ENCODE measurements around the gene LITAFD.
"Not testable (repeated sequence)": the region's sequence is repeated elsewhere in the genome, so short reads cannot be mapped to it uniquely, and the experiment has no call there.

Gene LITAFD

GRCh38 chr16:8894736-8895334 is 12.7 kb downstream of the LITAFD start:
- DNase-seq (ENCODE audit: low read depth): no peak

- DNase-seq (ENCODE audit: low read depth): no peak
Observed at GRCh38 chr16:8898660-8899318, 16.6 kb downstream of the LITAFD start.

- DNase-seq (ENCODE audit: low read depth): no peak
Observed at GRCh38 chr16:8899709-8900317, 17.7 kb downstream of the LITAFD start.

- no peak for DNase-seq (ENCODE audit: low read depth)
Observed at GRCh38 chr16:8900343-8900742, 18.2 kb downstream of the LITAFD start.

GRCh38 chr16:8901320-8901861 is 19.2 kb downstream of the LITAFD start:
- DNase-seq (ENCODE audit: low read depth): no peak

GRCh38 chr16:8903004-8903403 is 20.9 kb downstream of the LITAFD start:
- DNase-seq (ENCODE audit: low read depth): no peak

- DNase-seq (ENCODE audit: low read depth): no peak
Observed at GRCh38 chr16:8904018-8904430, 21.9 kb downstream of the LITAFD start.

- DNase-seq (ENCODE audit: low read depth): no peak
Observed at GRCh38 chr16:8905168-8905762, 23.1 kb downstream of the LITAFD start.

GRCh38 chr16:8905795-8906591 is 23.8 kb downstream of the LITAFD start:
- DNase-seq (ENCODE audit: low read depth): no peak

- DNase-seq (ENCODE audit: low read depth): no peak
Observed at GRCh38 chr16:8907096-8907495, 24.9 kb downstream of the LITAFD start.

- DNase-seq (ENCODE audit: low read depth): no peak
Observed at GRCh38 chr16:8908810-8909468, 26.8 kb downstream of the LITAFD start.

- DNase-seq (ENCODE audit: low read depth): no peak
Observed at GRCh38 chr16:8910811-8911210, 28.7 kb downstream of the LITAFD start.

GRCh38 chr16:8912793-8913192 is 30.6 kb downstream of the LITAFD start:
- no peak for DNase-seq (ENCODE audit: low read depth)

GRCh38 chr16:8914098-8914497 is 31.9 kb downstream of the LITAFD start:
- DNase-seq (ENCODE audit: low read depth): no peak

GRCh38 chr16:8915722-8916301 is 33.7 kb downstream of the LITAFD start:
- DNase-seq (ENCODE audit: low read depth): no peak

GRCh38 chr16:8916541-8917225 is 34.5 kb downstream of the LITAFD start:
- DNase-seq (ENCODE audit: low read depth): no peak

- not testable (repeated sequence) for DNase-seq (ENCODE audit: low read depth)
Observed at GRCh38 chr16:8917336-8917735, 35.2 kb downstream of the LITAFD start.

- no peak for DNase-seq (ENCODE audit: low read depth)
Observed at GRCh38 chr16:8919089-8919933, 37.2 kb downstream of the LITAFD start.

- DNase-seq (ENCODE audit: low read depth): no peak
Observed at GRCh38 chr16:8919934-8920462, 37.8 kb downstream of the LITAFD start.
